OCI-LY7 (cell line): ENCODE measurements around the gene OR11H1. TPM values are rescaled to one million over a fixed set of nuclear protein-coding genes. Genes with fewer than 3 reads are reported as not detected.

Experiments
- total RNA-seq, 2 experiments: library from RNA; depleted of rRNA in 1 of 2; stranded (reverse); fragments of >200 nt in 1 of 2; shearing (Covaris generic) in 1 of 2; gene quantifications; 2 replicates each; pipeline ENCODE4 v1.2.3, GENCODE V29; 2014 to 2022

OR11H1 gene
- total RNA-seq, 2 experiments from 2014 or later: not detected

Other genes starting within 250 kb of the OR11H1 start
- gene POTEH, start 161.8 kb downstream of the OR11H1 start, total RNA-seq (2014; rRNA removed; shearing (Covaris generic)): 0.33 and 0.79 TPM in 2 replicates
- 0.96 and 1.2 TPM in 2 replicates for gene POTEH, start 161.8 kb downstream of the OR11H1 start, total RNA-seq (2022)